GM12878 (cell line): ENCODE results near the gene BCLAF1. TPM values are rescaled to one million over a fixed set of nuclear protein-coding genes. Genes with fewer than 3 reads are reported as not detected.

Experiments
- ATAC-seq: fragments of 200-7000 bp; cut with Tn5 transposase; 3 replicates; pipeline ENCODE4 v1.9.1; 2020; ENCODE audit warnings: mild to moderate bottlenecking, moderate library complexity
- BruUV-seq: library from RNA; stranded (reverse); fragments of 400-500 nt; replicated peaks from 2 replicates; lab custom pipeline; 2021; lab: Mats Ljungman, UMichigan
- CTCF ChIA-PET: fragments of 300-600 bp; sonication (Branson Sonifier 250); formaldehyde crosslinking; extraction: SDS; loops from one replicate; lab custom pipeline; 2021; ENCODE audit warnings: inconsistent platforms; lab: Yijun Ruan, JAX
- POLR2A ChIA-PET: fragments of 350-600 bp; formaldehyde crosslinking; extraction: SDS; loops from one replicate; lab custom pipeline; 2021; ENCODE audit warnings: inconsistent platforms; lab: Charles Lee
- RAD21 ChIA-PET: fragments of 300-600 bp; sonication (Branson Sonifier 250); formaldehyde crosslinking; loops from one replicate; lab custom pipeline; 2023; ENCODE audit warnings: antibody characterized with exemption; ENCODE audit not compliant: unreplicated experiment; lab: Charles Lee
- SMC1A ChIA-PET: fragments of 300-600 bp; sonication (Branson Sonifier 250); formaldehyde crosslinking; loops from one replicate; lab custom pipeline; 2023; ENCODE audit not compliant: unreplicated experiment, uncharacterized antibody; lab: Charles Lee
- DNase-seq: peaks from one replicate; pipeline ENCODE4 v3.0.0-alpha.2; 2011; ENCODE audit warnings: low read depth, low spot score
- FAIRE-seq: peaks from 3 replicates; lab custom pipeline; 2011; peaks lifted over from hg19 to GRCh38; lab: Jason Lieb, UNC
- H2AFZ ChIP-seq: 2 replicates; pipeline ENCODE4 v1.6.0; 2011; ENCODE audit warnings: low read depth, low read length, control low read depth; ENCODE audit not compliant: control insufficient read depth
- H3K27ac ChIP-seq: 2 replicates; pipeline ENCODE4 v1.5.1; 2011; ENCODE audit warnings: control low read depth; ENCODE audit not compliant: control insufficient read depth, insufficient read depth
- H3K27me3 ChIP-seq, 2 experiments: replicated peaks in 1 of 2; 2 replicates each; pipeline versions ENCODE4 v1.6.0 to v1.6.1; 2011; ENCODE audit warnings: low read length in 1 of 2; ENCODE audit not compliant: control insufficient read depth in 2 of 2, insufficient read depth in 2 of 2
- H3K36me3 ChIP-seq, 2 experiments: 2 replicates each; pipeline ENCODE4 v1.5.1; 2011; ENCODE audit warnings: low read length in 1 of 2; ENCODE audit not compliant: control insufficient read depth in 2 of 2, insufficient read depth in 2 of 2
- H3K4me1 ChIP-seq: 2 replicates; pipeline ENCODE4 v1.6.1; 2011; ENCODE audit warnings: mild to moderate bottlenecking, low read length, moderate library complexity, mixed read lengths; ENCODE audit not compliant: control insufficient read depth, insufficient read depth
- H3K4me2 ChIP-seq: 2 replicates; pipeline ENCODE4 v1.6.0; 2011; ENCODE audit warnings: control low read depth; ENCODE audit not compliant: control insufficient read depth, insufficient read depth
- H3K4me3 ChIP-seq: fragments of 200-600 bp; sonication (generic); 2 replicates; pipeline ENCODE4 v1.5.1; 2016
- H3K79me2 ChIP-seq: 2 replicates; pipeline ENCODE4 v1.6.0; 2011; ENCODE audit warnings: low read length; ENCODE audit not compliant: control insufficient read depth, insufficient read depth
- H3K9ac ChIP-seq: 2 replicates; pipeline ENCODE4 v1.8.0; 2011; ENCODE audit warnings: low read length, control low read depth, mixed read lengths; ENCODE audit not compliant: control insufficient read depth, insufficient read depth
- H3K9me3 ChIP-seq: replicated peaks from 3 replicates; pipeline ENCODE4 v1.5.1; 2011; ENCODE audit warnings: mild to moderate bottlenecking, low read length; ENCODE audit not compliant: control insufficient read depth, insufficient read depth
- H4K20me1 ChIP-seq: 2 replicates; pipeline ENCODE4 v1.6.0; 2011; ENCODE audit not compliant: control insufficient read depth, insufficient read depth
- KAT2A ChIP-seq: conservative IDR thresholded peaks from 2 replicates; pipeline ENCODE4 v1.6.1; 2011; ENCODE audit warnings: low read depth, low read length; ENCODE audit not compliant: control insufficient read depth
- MLLT1 ChIP-seq: fragments of 450-650 bp; IDR thresholded peaks from 2 replicates; pipeline ENCODE4 v1.6.1; 2016; ENCODE audit warnings: mild to moderate bottlenecking
- ZNF622 ChIP-seq: fragments of 450-650 bp; IDR thresholded peaks from 2 replicates; pipeline ENCODE4 v1.6.1; 2017; ENCODE audit warnings: mild to moderate bottlenecking, inconsistent platforms
- ZNF687 ChIP-seq: fragments of 450-650 bp; IDR thresholded peaks from 2 replicates; pipeline ENCODE4 v1.6.1; 2017; ENCODE audit warnings: mild to moderate bottlenecking, moderate library complexity
- WGBS: methylation state at CpG from one replicate; pipeline ENCODE4 v1.1.6; 2016; ENCODE audit warnings: low lambda C conversion rate; ENCODE audit not compliant: insufficient replicate concordance, insufficient coverage; ENCODE audit errors: missing lambda C conversion rate; 5-methylcytosine and 5-hydroxymethylcytosine counted together
- in situ Hi-C: fragments of 300-500 bp; cut with MboI; formaldehyde crosslinking; loops from 9 replicates; pipeline ENCODE4 v1.14.3; 2018; ENCODE audit warnings: mixed read lengths
- intact Hi-C: fragments of 100-400 bp; cut with micrococcal nuclease; formaldehyde crosslinking; loops from one replicate; pipeline ENCODE4 v1.14.2; 2022; ENCODE audit not compliant: unreplicated experiment
- polyA plus RNA-seq, 11 experiments: library from polyadenylated mRNA; depleted of rRNA in 4 of 11; unstranded in 6 of 11; stranded (reverse) in 5 of 11; fragments of >200 nt; fragmentation: Nextera tagmentation in 4 of 11; fragmentation: Illumina TruSeq in 1 of 11; extraction: Ambion mirVana in 4 of 11; extraction: Trizol in 1 of 11; gene quantifications; 1 replicate in 1 of 11; 2 replicates in 10 of 11; pipeline versions ENCODE4 v1.2.1 to v1.2.3, GENCODE V29; 2011 to 2016; ENCODE audit warnings: inconsistent platforms in 2 of 11, missing spikeins in 2 of 11, low read depth in 1 of 11
- total RNA-seq, 4 experiments: library from RNA; depleted of rRNA in 3 of 4; stranded (reverse); fragments of >200 nt in 3 of 4; fragmentation: Illumina TruSeq in 1 of 4; extraction: Trizol in 1 of 4; gene quantifications; 2 replicates each; pipeline versions ENCODE4 v1.2.1 to v1.2.3, GENCODE V29; 2013 to 2021

BCLAF1 gene
- total and polyA plus RNA-seq, 10 of the 15 experiments (the other 5 are each of a cell fraction or from before 2014, with no cell fraction given) = 56.0 to 223 (median 114) TPM

GRCh38 chr6:136337121-136337520, 47.5 kb upstream of the BCLAF1 start:
- Histone ChIP-seq H2AFZ (no peak overlapping the region), H3K79me2 (no peaks in the 10 kb centered on the region), H3K9me3 (no peaks in the 10 kb centered on the region), H3K27ac (no peak overlapping the region), H3K9ac (no peak overlapping the region), H3K36me3 (no peaks in the 10 kb centered on the region), H3K4me1 (no peaks in the 10 kb centered on the region), H3K4me2 (no peak overlapping the region), H4K20me1 (no peaks in the 10 kb centered on the region), H3K27me3 (no peaks in the 10 kb centered on the region; a peak in 2 of 4 replicates), H3K4me3 (no peak overlapping the region)
- POLR2A ChIA-PET = no interaction called here
- WGBS = 98% methylated on average over 3 of the region's 3 CpGs
- CTCF ChIA-PET = no interaction called here
- RAD21 ChIA-PET = interaction anchor here (1.0 kb wide), 1 partner anchor 20 kb away, joined by 3 read pairs; no protein-coding TSS in a partner anchor
- no peak for FAIRE-seq
- in situ Hi-C loops = no loop called here
- SMC1A ChIA-PET = interaction anchor here (0.9 kb wide), 1 partner anchor 14 kb away, joined by 3 read pairs; no protein-coding TSS in a partner anchor
- intact Hi-C loops = no loop called here
- ATAC-seq = no peak
- DNase-seq = no peak
- BruUV-seq = no TSS peak
- TF ChIP-seq KAT2A = no peak
- no peak for TF ChIP-seq ZNF687
- TF ChIP-seq ZNF622 = no peak
- TF ChIP-seq MLLT1 = no peak
